ENCODE results near the gene RCCD1. TPM values are rescaled to one million over a fixed set of nuclear protein-coding genes. Genes with fewer than 3 reads are reported as not detected.

Gene RCCD1
- total RNA-seq, 1 experiment from 2014 or later, result 51.5 TPM

GRCh38 chr15:90960298-90961091, 5.8 kb downstream of the RCCD1 start:
- no peak overlapping the region for H3K4me2 ChIP-seq
- no peak for DNase-seq

GRCh38 chr15:90962021-90962420, 7.3 kb downstream of the RCCD1 start:
- POLR2A ChIA-PET (ENCODE audit: unreplicated experiment), result no interaction called here
- Histone ChIP-seq H4K20me1 (ENCODE audit: insufficient read depth) (peaks cover 4% of the 10 kb centered on the region; the same call in 1 of the 2 replicates), H2AFZ (no peak overlapping the region), H3K4me2 (no peak overlapping the region), H3K9me3 (ENCODE audit: insufficient read depth, low read depth) (no peaks in the 10 kb centered on the region), H3K36me3 (ENCODE audit: low read depth) (peaks cover 9% of the 10 kb centered on the region), H3K4me1 (replicated peaks; ENCODE audit: insufficient read depth) (no peaks in the 10 kb centered on the region), H3F3A (ENCODE audit: insufficient read depth, low read depth) (peaks cover 36% of the 10 kb centered on the region; the same call in 1 of the 2 replicates), H3K9me2 (ENCODE audit: insufficient read depth) (no peaks in the 10 kb centered on the region), H3K27ac (no peak overlapping the region), H3K27me3 (ENCODE audit: insufficient read depth, low read depth) (no peaks in the 10 kb centered on the region), H3K79me2 (ENCODE audit: low read depth) (peaks cover 12% of the 10 kb centered on the region; the same call in 1 of the 2 replicates), H3K4me3 (no peak overlapping the region)
- DNase-seq, result no peak
- intact Hi-C loops (cut with micrococcal nuclease; ENCODE audit: unreplicated experiment), result no loop called here
- CTCF ChIA-PET, result no interaction called here
- BruUV-seq (replicated peaks), result no TSS peak
- TF ChIP-seq EZH2 (IDR thresholded peaks at IDR 0.05; ENCODE audit: low read depth) (no peak), CTCF (conservative IDR thresholded peaks at IDR 0.05) (no peak)

More at GRCh38 chr15:90960298-90961091, 5.8 kb downstream of the RCCD1 start:
- Histone ChIP-seq H3K9me2 (ENCODE audit: insufficient read depth) (no peaks in the 10 kb centered on the region), H3F3A (ENCODE audit: insufficient read depth, low read depth) (peaks cover 32% of the 10 kb centered on the region; the same call in 1 of the 2 replicates), H3K27ac (no peak overlapping the region), H4K20me1 (ENCODE audit: insufficient read depth) (peaks cover 4% of the 10 kb centered on the region; the same call in 1 of the 2 replicates), H3K36me3 (ENCODE audit: low read depth) (no peaks in the 10 kb centered on the region; the same call in 1 of the 2 replicates), H3K9me3 (ENCODE audit: insufficient read depth, low read depth) (no peaks in the 10 kb centered on the region), H3K4me3 (no peak overlapping the region), H3K4me1 (replicated peaks; ENCODE audit: insufficient read depth) (peaks cover 10% of the 10 kb centered on the region), H3K79me2 (ENCODE audit: low read depth) (peaks cover 25% of the 10 kb centered on the region), H2AFZ (no peak overlapping the region), H3K27me3 (ENCODE audit: insufficient read depth, low read depth) (no peaks in the 10 kb centered on the region)
- CTCF ChIA-PET, result no interaction called here
- POLR2A ChIA-PET (ENCODE audit: unreplicated experiment), result no interaction called here
- intact Hi-C loops (cut with micrococcal nuclease; ENCODE audit: unreplicated experiment), result no loop called here
- TF ChIP-seq CTCF (conservative IDR thresholded peaks at IDR 0.05) (no peak), EZH2 (IDR thresholded peaks at IDR 0.05; ENCODE audit: low read depth) (no peak)
- BruUV-seq (replicated peaks), result no TSS peak

GRCh38 chr15:90966262-90966661, 11.6 kb downstream of the RCCD1 start:
- Histone ChIP-seq H3K9me3 (ENCODE audit: insufficient read depth, low read depth) (no peaks in the 10 kb centered on the region), H3K4me2 (no peak overlapping the region), H3K9me2 (ENCODE audit: insufficient read depth) (no peaks in the 10 kb centered on the region), H3F3A (ENCODE audit: insufficient read depth, low read depth) (peaks cover 58% of the 10 kb centered on the region; the same call in 1 of the 2 replicates), H3K4me3 (no peak overlapping the region), H3K36me3 (ENCODE audit: low read depth) (peaks cover 22% of the 10 kb centered on the region), H3K79me2 (ENCODE audit: low read depth) (0 out of 2 replicates have a peak, but pooled peaks cover 3% of the 10 kb centered on the region), H2AFZ (no peak overlapping the region), H3K27me3 (ENCODE audit: insufficient read depth, low read depth) (no peaks in the 10 kb centered on the region), H4K20me1 (ENCODE audit: insufficient read depth) (peaks cover 7% of the 10 kb centered on the region; the same call in 1 of the 2 replicates), H3K27ac (no peak overlapping the region), H3K4me1 (replicated peaks; ENCODE audit: insufficient read depth) (no peaks in the 10 kb centered on the region)
- BruUV-seq (replicated peaks), result TSS peak; percentile 12
- CTCF ChIA-PET, result no interaction called here
- TF ChIP-seq CTCF (conservative IDR thresholded peaks at IDR 0.05) (no peak), EZH2 (IDR thresholded peaks at IDR 0.05; ENCODE audit: low read depth) (no peak)
- DNase-seq, result no peak
- POLR2A ChIA-PET (ENCODE audit: unreplicated experiment), result no interaction called here
- intact Hi-C loops (cut with micrococcal nuclease; ENCODE audit: unreplicated experiment), result no loop called here

Measured in PC-9 (cell line).